ENCODE data around the gene CCDC68.

CCDC68 gene

DNA sequence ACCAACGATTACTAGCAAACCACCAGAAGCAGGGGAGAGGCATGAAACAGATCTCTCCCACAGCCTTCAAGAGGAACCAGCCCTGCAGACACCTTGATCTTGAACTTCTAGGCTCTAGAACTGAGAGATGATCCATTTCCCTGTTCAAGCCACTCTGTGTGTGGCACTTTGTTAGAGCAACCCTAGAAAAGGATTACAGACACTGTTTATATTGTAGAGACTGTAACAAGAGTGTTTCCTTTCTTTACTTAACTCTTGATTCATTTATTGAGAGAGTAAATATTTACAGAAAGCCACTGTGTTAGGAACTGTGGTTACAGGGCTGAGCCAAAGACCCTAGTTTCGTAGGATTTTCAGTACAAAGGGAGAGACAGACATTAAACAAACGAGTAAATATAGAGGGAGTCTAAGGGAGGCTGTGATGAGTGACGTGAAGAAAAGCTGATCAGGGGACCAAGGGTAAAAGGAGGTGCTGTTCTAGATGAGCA is 10.9 kb downstream of the CCDC68 start:
- DNase-seq (no peak), ATAC-seq (replicated peaks) (no peak)
- Mint-ChIP-seq H3K4me1 (peaks cover 0 to 21% of the 10 kb centered on the region in 2 donors), H3K27ac (no peak overlapping the region), H3K9me3 (no peaks in the 10 kb centered on the region), H3K27me3 (peaks cover 7 to 13% of the 10 kb centered on the region in 2 donors), H3K36me3 (no peaks in the 10 kb centered on the region), H3K4me3 (no peak overlapping the region)

GRCh38 chr18:54947091-54947490 is 12.2 kb downstream of the CCDC68 start:
- no peak for DNase-seq
- Mint-ChIP-seq H3K4me3 (no peak overlapping the region), H3K9me3 (no peaks in the 10 kb centered on the region), H3K36me3 (no peaks in the 10 kb centered on the region), H3K4me1 (peaks cover 0 to 19% of the 10 kb centered on the region in 2 donors), H3K27me3 (peaks cover 7 to 13% of the 10 kb centered on the region in 2 donors), H3K27ac (no peak overlapping the region)
- ATAC-seq (replicated peaks), result no peak

GRCh38 chr18:54946149-54946581 is 13.1 kb downstream of the CCDC68 start:
- DNase-seq (no peak), ATAC-seq (replicated peaks) (peak; percentile 45 to 66)
- peak overlapping the region; percentile 77 to 85 for H3K4me3 Mint-ChIP-seq
- peaks cover 0 to 15% of the 10 kb centered on the region in 2 donors for H3K4me1 Mint-ChIP-seq
- H3K9me3 Mint-ChIP-seq, result no peaks in the 10 kb centered on the region
- peak overlapping the region; percentile 52 for H3K27ac Mint-ChIP-seq
- no peaks in the 10 kb centered on the region for H3K36me3 Mint-ChIP-seq
- H3K27me3 Mint-ChIP-seq, result peaks cover 7 to 13% of the 10 kb centered on the region in 2 donors

GRCh38 chr18:54945576-54946125 is 13.6 kb downstream of the CCDC68 start:
- Mint-ChIP-seq H3K36me3 (no peaks in the 10 kb centered on the region), H3K4me1 (peaks cover 0 to 15% of the 10 kb centered on the region in 2 donors), H3K9me3 (no peaks in the 10 kb centered on the region), H3K27me3 (peaks cover 7 to 13% of the 10 kb centered on the region in 2 donors), H3K27ac (peak overlapping the region; percentile 52), H3K4me3 (peak overlapping the region; percentile 46 to 85)
- DNase-seq (no peak), ATAC-seq (replicated peaks) (no peak)

DNA sequence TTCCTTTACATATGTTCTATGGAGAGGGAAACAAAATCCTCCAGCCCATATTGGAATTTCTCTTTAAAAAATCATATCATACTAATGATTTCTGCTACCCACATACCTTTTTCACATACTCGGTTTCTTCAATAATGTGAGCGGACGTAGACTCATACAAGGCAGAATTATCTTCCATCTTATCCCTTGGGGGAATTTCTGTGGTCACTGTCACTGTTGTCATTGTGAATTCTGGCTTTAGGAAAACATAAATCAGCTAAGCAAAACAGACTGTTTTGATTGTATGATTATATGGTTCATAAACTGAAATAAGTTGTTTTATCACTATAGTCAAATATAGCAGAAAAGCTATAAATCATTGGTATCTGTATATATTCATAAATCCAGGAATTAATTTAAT is 16.7 kb downstream of the CCDC68 start:
- Mint-ChIP-seq H3K27ac (no peak overlapping the region), H3K4me1 (peaks cover 0 to 15% of the 10 kb centered on the region in 2 donors), H3K9me3 (no peaks in the 10 kb centered on the region), H3K27me3 (no peaks in the 10 kb centered on the region), H3K4me3 (no peak overlapping the region), H3K36me3 (no peaks in the 10 kb centered on the region)
- ATAC-seq (replicated peaks), result no peak
- DNase-seq, result no peak

DNA sequence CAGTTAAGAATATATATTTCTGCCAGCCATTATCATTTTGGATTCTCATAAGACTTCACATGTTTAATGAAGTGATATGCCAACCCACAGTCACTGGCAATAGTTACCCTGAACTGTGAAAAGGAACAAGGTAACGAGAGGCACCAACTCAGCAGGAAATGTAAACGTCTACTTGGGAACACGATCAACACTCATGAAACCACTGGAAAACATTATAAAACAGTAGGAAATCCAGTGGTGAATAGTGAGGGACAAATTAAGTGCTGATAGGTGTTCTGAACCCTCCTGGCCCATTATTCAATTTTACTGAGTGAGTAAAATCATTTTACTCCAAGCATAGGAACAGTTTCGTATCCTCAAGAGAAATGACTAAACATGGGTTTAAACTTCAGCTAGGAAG is 17.1 kb downstream of the CCDC68 start:
- DNase-seq, result no peak
- Mint-ChIP-seq H3K27me3 (no peaks in the 10 kb centered on the region), H3K36me3 (no peaks in the 10 kb centered on the region), H3K9me3 (no peaks in the 10 kb centered on the region), H3K27ac (no peak overlapping the region), H3K4me1 (peaks cover 0 to 15% of the 10 kb centered on the region in 2 donors), H3K4me3 (no peak overlapping the region)
- ATAC-seq (replicated peaks), result no peak

- H3K9me3 Mint-ChIP-seq, result no peaks in the 10 kb centered on the region
- peak in 1 of 2 donors; percentile 39 for ATAC-seq (replicated peaks)
- no peak for DNase-seq
- no peaks in the 10 kb centered on the region for H3K27me3 Mint-ChIP-seq
- no peak overlapping the region for H3K4me3 Mint-ChIP-seq
- H3K4me1 Mint-ChIP-seq, result no peaks in the 10 kb centered on the region
- H3K36me3 Mint-ChIP-seq, result no peaks in the 10 kb centered on the region
- H3K27ac Mint-ChIP-seq, result no peak overlapping the region
Measured at GRCh38 chr18:54939361-54939917, 19.8 kb downstream of the CCDC68 start.

GRCh38 chr18:54938506-54938905 is 20.8 kb downstream of the CCDC68 start:
- no peak for DNase-seq

DNA sequence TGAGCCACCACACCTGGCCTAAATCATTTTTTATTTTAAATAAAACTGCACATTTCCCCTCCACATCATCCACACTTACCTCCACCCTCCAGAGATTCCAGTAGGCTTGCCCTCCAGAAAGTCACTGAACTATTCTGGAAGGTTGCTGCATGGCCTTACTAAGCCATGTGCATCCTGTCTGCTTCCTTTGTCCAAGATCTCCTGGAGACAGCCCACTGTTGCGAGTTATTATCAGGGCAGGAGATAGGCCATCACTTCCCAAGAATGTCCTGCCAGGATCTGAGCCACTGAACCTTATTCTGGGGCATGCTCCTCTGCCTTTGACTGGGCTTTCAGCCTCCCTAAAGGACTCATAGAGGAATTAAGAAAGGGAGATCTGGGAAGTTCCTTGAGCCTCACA is 26.8 kb downstream of the CCDC68 start:
- no peaks in the 10 kb centered on the region for H3K36me3 Mint-ChIP-seq
- H3K4me3 Mint-ChIP-seq, result no peak overlapping the region
- no peaks in the 10 kb centered on the region for H3K9me3 Mint-ChIP-seq
- no peaks in the 10 kb centered on the region for H3K4me1 Mint-ChIP-seq
- DNase-seq (no peak), ATAC-seq (replicated peaks) (no peak)
- H3K27me3 Mint-ChIP-seq, result peaks cover 0 to 4% of the 10 kb centered on the region in 2 donors
- H3K27ac Mint-ChIP-seq, result peak overlapping the region; percentile 10

More at GRCh38 chr18:54938506-54938905, 20.8 kb downstream of the CCDC68 start:
- no peaks in the 10 kb centered on the region for H3K4me1 Mint-ChIP-seq
- H3K27me3 Mint-ChIP-seq, result no peaks in the 10 kb centered on the region
- H3K36me3 Mint-ChIP-seq, result no peaks in the 10 kb centered on the region
- ATAC-seq (replicated peaks), result no peak
- H3K4me3 Mint-ChIP-seq, result no peak overlapping the region
- no peak overlapping the region for H3K27ac Mint-ChIP-seq
- no peaks in the 10 kb centered on the region for H3K9me3 Mint-ChIP-seq

GRCh38 chr18:54931152-54931551 is 28.1 kb downstream of the CCDC68 start:
- no peaks in the 10 kb centered on the region for H3K4me1 Mint-ChIP-seq
- H3K9me3 Mint-ChIP-seq, result no peaks in the 10 kb centered on the region
- DNase-seq (no peak), ATAC-seq (replicated peaks) (no peak)
- no peak overlapping the region for H3K27ac Mint-ChIP-seq
- no peaks in the 10 kb centered on the region for H3K36me3 Mint-ChIP-seq
- no peak overlapping the region for H3K4me3 Mint-ChIP-seq
- peaks cover 0 to 4% of the 10 kb centered on the region in 2 donors for H3K27me3 Mint-ChIP-seq

DNA sequence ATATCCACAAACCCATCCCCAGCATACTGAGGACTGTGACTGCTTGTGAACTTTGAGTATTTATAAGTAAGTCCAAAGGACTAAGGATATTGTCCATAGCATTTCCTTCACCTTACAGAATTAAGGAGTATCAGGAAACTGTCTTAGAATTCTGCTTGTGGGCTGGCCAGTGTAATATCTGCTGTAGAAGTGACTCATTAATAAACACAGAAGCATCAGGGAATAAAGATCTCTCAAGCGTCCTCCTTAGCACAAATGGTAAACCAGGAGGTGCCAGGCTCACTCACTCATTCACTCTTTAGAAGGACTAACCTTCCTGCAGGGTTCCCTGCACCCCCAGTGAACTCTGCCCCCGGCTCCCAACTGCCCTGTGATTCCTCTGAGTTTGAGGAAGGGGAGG is 31.0 kb downstream of the CCDC68 start:
- Mint-ChIP-seq H3K4me3 (no peak overlapping the region), H3K36me3 (no peaks in the 10 kb centered on the region), H3K9me3 (no peaks in the 10 kb centered on the region), H3K27ac (no peak overlapping the region), H3K4me1 (no peaks in the 10 kb centered on the region), H3K27me3 (peaks cover 0 to 4% of the 10 kb centered on the region in 2 donors)
- no peak for DNase-seq
- ATAC-seq (replicated peaks), result no peak

- H3K27me3 Mint-ChIP-seq, result peaks cover 0 to 9% of the 10 kb centered on the region in 2 donors
Measured at GRCh38 chr18:54926593-54927325, 32.5 kb downstream of the CCDC68 start.

DNA sequence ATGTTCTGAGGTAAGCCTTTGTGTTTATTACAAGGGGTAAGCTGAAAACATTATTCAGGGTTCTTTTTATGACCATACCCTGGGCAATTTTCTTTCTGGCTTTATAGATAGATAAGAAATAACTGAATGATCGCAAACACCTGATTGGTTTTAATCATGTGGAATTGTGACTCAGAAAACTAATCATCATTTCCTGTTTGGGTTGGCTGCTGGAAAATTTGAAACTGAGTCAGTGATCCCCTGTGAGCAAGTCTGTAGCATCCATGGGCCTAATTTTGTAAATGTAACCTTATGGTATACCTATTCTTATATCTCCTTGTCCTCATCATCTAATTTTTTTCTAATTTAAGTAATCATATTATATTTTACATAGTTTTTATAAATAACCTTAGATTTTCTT is 34.3 kb downstream of the CCDC68 start:
- H3K9me3 Mint-ChIP-seq, result peaks cover 0 to 3% of the 10 kb centered on the region in 2 donors
- no peak overlapping the region for H3K27ac Mint-ChIP-seq
- H3K4me1 Mint-ChIP-seq, result no peaks in the 10 kb centered on the region
- peaks cover 0 to 14% of the 10 kb centered on the region in 2 donors for H3K27me3 Mint-ChIP-seq
- ATAC-seq (replicated peaks), result no peak
- H3K36me3 Mint-ChIP-seq, result no peaks in the 10 kb centered on the region
- no peak for DNase-seq
- no peak overlapping the region for H3K4me3 Mint-ChIP-seq

More at GRCh38 chr18:54926593-54927325, 32.5 kb downstream of the CCDC68 start:
- DNase-seq, result no peak
- no peaks in the 10 kb centered on the region for H3K36me3 Mint-ChIP-seq
- no peak overlapping the region for H3K4me3 Mint-ChIP-seq
- H3K4me1 Mint-ChIP-seq, result no peaks in the 10 kb centered on the region
- no peak overlapping the region for H3K27ac Mint-ChIP-seq
- ATAC-seq (replicated peaks), result no peak
- peaks cover 0 to 3% of the 10 kb centered on the region in 2 donors for H3K9me3 Mint-ChIP-seq

- ATAC-seq (replicated peaks) (no peak), DNase-seq (no peak)
- peaks cover 0 to 3% of the 10 kb centered on the region in 2 donors for H3K9me3 Mint-ChIP-seq
- H3K4me3 Mint-ChIP-seq, result no peak overlapping the region
- H3K36me3 Mint-ChIP-seq, result no peaks in the 10 kb centered on the region
- H3K27me3 Mint-ChIP-seq, result peaks cover 0 to 14% of the 10 kb centered on the region in 2 donors
- no peaks in the 10 kb centered on the region for H3K4me1 Mint-ChIP-seq
- no peak overlapping the region for H3K27ac Mint-ChIP-seq
Measured at GRCh38 chr18:54923339-54923956, 35.8 kb downstream of the CCDC68 start.
